WTC11 (cell line): Measurements from ENCODE around the gene POU6F1. TPM values are rescaled to one million over a fixed set of nuclear protein-coding genes. Genes with fewer than 3 reads are reported as not detected.

Source experiments
- ATAC-seq: fragments of 200-7000 bp; cut with Tn5 transposase; 2 replicates; pipeline ENCODE4 v1.10.0; 2021; ENCODE audit warnings: mild to moderate bottlenecking, moderate library complexity
- CTCF ChIA-PET: fragments of 300-600 bp; sonication (Branson Sonifier 250); formaldehyde crosslinking; loops from one replicate; lab custom pipeline; 2021; ENCODE audit warnings: antibody characterized with exemption; lab: Charles Lee
- POLR2A ChIA-PET: fragments of 350-600 bp; sonication (Branson Sonifier 250); formaldehyde crosslinking; loops from one replicate; lab custom pipeline; 2021; ENCODE audit warnings: antibody characterized with exemption; lab: Charles Lee
- DNase-seq: peaks from one replicate; pipeline ENCODE4 v3.0.0; 2021; ENCODE audit warnings: low spot score
- H3K27ac Mint-ChIP-seq: 2 replicates; pipeline ENCODE4 v1.8.0; 2021; ENCODE audit warnings: mixed read lengths
- H3K27me3 Mint-ChIP-seq: 2 replicates; pipeline ENCODE4 v1.8.0; 2021; ENCODE audit warnings: low read depth, mild to moderate bottlenecking, moderate library complexity, mixed read lengths
- H3K36me3 Mint-ChIP-seq: 2 replicates; pipeline ENCODE4 v1.8.0; 2021; ENCODE audit warnings: mixed read lengths
- H3K4me1 Mint-ChIP-seq: 2 replicates; pipeline ENCODE4 v1.8.0; 2022; ENCODE audit warnings: mixed read lengths
- H3K4me3 Mint-ChIP-seq: 2 replicates; pipeline ENCODE4 v1.8.0; 2021; ENCODE audit warnings: mild to moderate bottlenecking, moderate library complexity, mixed read lengths
- H3K9me3 Mint-ChIP-seq: 2 replicates; pipeline ENCODE4 v1.8.0; 2021; ENCODE audit warnings: mixed read lengths
- ATF1 ChIP-seq: sonication (generic); formaldehyde crosslinking; IDR thresholded peaks from 2 replicates; pipeline ENCODE4 v1.8.1; 2023; ENCODE audit warnings: mild to moderate bottlenecking, moderate library complexity, missing genetic modification reagents
- ESRRA ChIP-seq: sonication (generic); formaldehyde crosslinking; IDR thresholded peaks from 2 replicates; pipeline ENCODE4 v1.8.1; 2022; ENCODE audit warnings: mild to moderate bottlenecking, missing genetic modification reagents, borderline replicate concordance
- ETV6 ChIP-seq: sonication (generic); formaldehyde crosslinking; IDR thresholded peaks from 2 replicates; pipeline ENCODE4 v1.8.1; 2022; ENCODE audit warnings: mild to moderate bottlenecking, missing genetic modification reagents
- GRHL2 ChIP-seq: fragments of 250-450 bp; sonication (Bioruptor Pico); IDR thresholded peaks from 2 replicates; pipeline ENCODE4 v1.8.0; 2022; ENCODE audit warnings: mild to moderate bottlenecking, moderate library complexity; ENCODE audit not compliant: insufficient replicate concordance, severe bottlenecking
- JAZF1 ChIP-seq: fragments of 250-450 bp; sonication (Bioruptor Pico); IDR thresholded peaks from 2 replicates; pipeline ENCODE4 v1.9.0; 2021; ENCODE audit warnings: moderate library complexity, mild to moderate bottlenecking, inconsistent platforms
- JUN ChIP-seq: sonication (generic); formaldehyde crosslinking; IDR thresholded peaks from 2 replicates; pipeline ENCODE4 v1.8.0; 2023; ENCODE audit warnings: mild to moderate bottlenecking, missing genetic modification reagents
- KAT7 ChIP-seq: sonication (generic); formaldehyde crosslinking; IDR thresholded peaks from 2 replicates; pipeline ENCODE4 v1.8.1; 2023; ENCODE audit warnings: missing genetic modification reagents, mild to moderate bottlenecking, borderline replicate concordance
- NR1H2 ChIP-seq: sonication (generic); formaldehyde crosslinking; IDR thresholded peaks from 2 replicates; pipeline ENCODE4 v1.9.0; 2021; ENCODE audit warnings: mild to moderate bottlenecking, moderate library complexity, missing genetic modification reagents
- NR3C1 ChIP-seq: sonication (generic); formaldehyde crosslinking; conservative IDR thresholded peaks from 2 replicates; pipeline ENCODE4 v1.8.1; 2023; ENCODE audit warnings: low read depth, mild to moderate bottlenecking, missing genetic modification reagents
- RORB ChIP-seq: fragments of 250-450 bp; sonication (Bioruptor Pico); IDR thresholded peaks from 2 replicates; pipeline ENCODE4 v1.9.0; 2021; ENCODE audit warnings: mild to moderate bottlenecking
- SMAD4 ChIP-seq: sonication (generic); formaldehyde crosslinking; IDR thresholded peaks from 2 replicates; pipeline ENCODE4 v1.8.0; 2022; ENCODE audit warnings: mild to moderate bottlenecking, missing genetic modification reagents
- TCF7 ChIP-seq: sonication (generic); formaldehyde crosslinking; IDR thresholded peaks from 2 replicates; pipeline ENCODE4 v1.8.0; 2022; ENCODE audit warnings: mild to moderate bottlenecking, low read depth, missing genetic modification reagents, moderate library complexity
- ZNF138 ChIP-seq: sonication (generic); formaldehyde crosslinking; conservative IDR thresholded peaks from 2 replicates; pipeline ENCODE4 v1.8.1; 2022; ENCODE audit warnings: mild to moderate bottlenecking, moderate library complexity, missing genetic modification reagents
- ZNF317 ChIP-seq: sonication (generic); formaldehyde crosslinking; IDR thresholded peaks from 2 replicates; pipeline ENCODE4 v1.8.1; 2023; ENCODE audit warnings: low read depth, mild to moderate bottlenecking, moderate library complexity, missing genetic modification reagents, borderline replicate concordance
- total RNA-seq: library from RNA; stranded (reverse); gene quantifications from 3 replicates; pipeline ENCODE4 v1.2.3, GENCODE V29; 2021
- TF ChIP-seq, protein P1 (sequence below): sonication (generic); formaldehyde crosslinking; IDR thresholded peaks from 2 replicates; pipeline ENCODE4 v1.8.1; 2022; ENCODE audit warnings: low read depth, mild to moderate bottlenecking, moderate library complexity, missing genetic modification reagents, borderline replicate concordance
- TF ChIP-seq, protein P2 (sequence below): sonication (generic); formaldehyde crosslinking; IDR thresholded peaks from 2 replicates; pipeline ENCODE4 v1.8.1; 2023; ENCODE audit warnings: mild to moderate bottlenecking, missing genetic modification reagents, borderline replicate concordance
- TF ChIP-seq, protein P3 (sequence below): sonication (generic); formaldehyde crosslinking; IDR thresholded peaks from 2 replicates; pipeline ENCODE4 v1.8.0; 2023; ENCODE audit warnings: missing genetic modification reagents
- TF ChIP-seq, protein P4 (sequence below): sonication (generic); formaldehyde crosslinking; conservative IDR thresholded peaks from 2 replicates; pipeline ENCODE4 v1.8.1; 2023; ENCODE audit warnings: mild to moderate bottlenecking, low read depth, missing genetic modification reagents, moderate library complexity
- TF ChIP-seq, protein P5 (sequence below): sonication (generic); formaldehyde crosslinking; IDR thresholded peaks from 2 replicates; pipeline ENCODE4 v1.8.0; 2022; ENCODE audit warnings: mild to moderate bottlenecking, missing genetic modification reagents
- TF ChIP-seq, protein P6 (sequence below): fragments of 250-450 bp; sonication (Bioruptor Pico); conservative IDR thresholded peaks from 2 replicates; pipeline ENCODE4 v1.9.0; 2021; ENCODE audit warnings: mild to moderate bottlenecking
- TF ChIP-seq, protein P7 (sequence below): sonication (generic); formaldehyde crosslinking; IDR thresholded peaks from 2 replicates; pipeline ENCODE4 v1.8.1; 2023; ENCODE audit warnings: mild to moderate bottlenecking, missing genetic modification reagents, moderate library complexity
- TF ChIP-seq, protein P8 (sequence below): fragments of 250-450 bp; sonication (Bioruptor Pico); IDR thresholded peaks from 2 replicates; pipeline ENCODE4 v1.9.0; 2021; ENCODE audit warnings: mild to moderate bottlenecking

Gene POU6F1
- total RNA-seq, 1 experiment from 2014 or later, result 10.2 TPM

DNA sequence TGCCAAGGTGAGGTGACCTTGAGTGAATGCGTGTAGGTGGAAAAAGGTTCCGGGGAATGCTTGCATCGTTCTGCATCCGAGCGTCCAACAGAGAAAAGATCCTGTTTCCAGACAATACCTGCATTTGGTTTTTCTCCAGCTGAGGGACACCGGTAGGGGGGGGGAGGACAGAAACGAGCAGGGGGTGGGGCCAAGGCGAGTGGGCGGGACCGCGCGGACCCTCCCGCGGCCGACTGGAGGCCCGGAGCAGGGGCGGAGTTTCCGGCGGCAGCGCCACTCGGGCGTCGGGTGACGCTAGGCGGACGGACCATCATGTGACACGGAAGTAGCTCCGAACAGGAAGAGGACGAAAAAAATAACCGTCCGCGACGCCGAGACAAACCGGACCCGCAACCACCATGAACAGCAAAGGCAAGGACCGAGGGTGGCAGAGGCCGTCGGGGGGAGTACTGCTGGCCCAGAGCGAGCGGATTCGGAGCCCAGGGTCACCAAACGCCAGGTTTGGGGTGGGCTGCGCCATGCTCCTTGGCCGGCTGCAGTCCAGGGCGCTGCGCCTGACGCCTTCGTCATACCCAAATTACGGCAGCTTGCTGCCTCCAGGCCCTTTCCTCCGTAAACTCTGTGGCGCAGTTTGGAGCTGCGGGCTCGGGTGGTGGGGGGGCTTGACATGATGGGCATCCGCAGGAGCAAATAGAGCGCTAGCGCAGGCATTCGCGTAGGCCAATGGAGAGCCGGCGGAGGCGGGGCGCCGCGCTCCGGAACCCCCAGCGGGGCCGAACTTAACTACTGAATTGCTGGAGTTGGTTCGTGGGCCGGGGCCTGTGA, 20.9 kb upstream of the POU6F1 start, which contains the start of gene DAZAP2:
TSS of gene DAZAP2 (plus strand) at position 317 of the 825 bp plus-strand sequence. CDS start at position 399, 82 bp downstream.
- peak within 1 kb of the TSS; percentile 99 for H3K27ac Mint-ChIP-seq
- no peaks in the 10 kb centered on the region for H3K27me3 Mint-ChIP-seq
- H3K9me3 Mint-ChIP-seq, result no peaks in the 10 kb centered on the region
- DNase-seq, result peak; percentile 97
- peak within 1 kb of the TSS; percentile 95 for H3K4me3 Mint-ChIP-seq
- POLR2A ChIA-PET, result interaction anchor here (0.5 to 1.8 kb wide), 10 partner anchors 8 to 162 kb away, joined by 3 to 19 read pairs (median 4); partner anchors contain the start of genes CSRNP2, GALNT6 and POU6F1
- peak; percentile 94 for ATAC-seq
- CTCF ChIA-PET, result interaction anchor here (0.6 to 1.7 kb wide), 8 partner anchors 9 to 474 kb away, joined by 3 to 23 read pairs (median 5); partner anchors contain the start of gene POU6F1
- peaks cover 10% of the 10 kb centered on the region for H3K4me1 Mint-ChIP-seq
- H3K36me3 Mint-ChIP-seq, result peaks cover 30% of the 10 kb centered on the region
- TF ChIP-seq GRHL2, result no peak
- TF ChIP-seq, protein P1, sequence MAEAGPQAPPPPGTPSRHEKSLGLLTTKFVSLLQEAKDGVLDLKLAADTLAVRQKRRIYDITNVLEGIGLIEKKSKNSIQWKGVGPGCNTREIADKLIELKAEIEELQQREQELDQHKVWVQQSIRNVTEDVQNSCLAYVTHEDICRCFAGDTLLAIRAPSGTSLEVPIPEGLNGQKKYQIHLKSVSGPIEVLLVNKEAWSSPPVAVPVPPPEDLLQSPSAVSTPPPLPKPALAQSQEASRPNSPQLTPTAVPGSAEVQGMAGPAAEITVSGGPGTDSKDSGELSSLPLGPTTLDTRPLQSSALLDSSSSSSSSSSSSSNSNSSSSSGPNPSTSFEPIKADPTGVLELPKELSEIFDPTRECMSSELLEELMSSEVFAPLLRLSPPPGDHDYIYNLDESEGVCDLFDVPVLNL (CRISPR knock-in tag), result no peak
- TF ChIP-seq TCF7 (CRISPR knock-in tag), result no peak
- TF ChIP-seq NR3C1, result no peak
- TF ChIP-seq ZNF317 (CRISPR knock-in tag), result no peak
- no peak for TF ChIP-seq KAT7 (CRISPR knock-in tag)
- TF ChIP-seq, protein P2, sequence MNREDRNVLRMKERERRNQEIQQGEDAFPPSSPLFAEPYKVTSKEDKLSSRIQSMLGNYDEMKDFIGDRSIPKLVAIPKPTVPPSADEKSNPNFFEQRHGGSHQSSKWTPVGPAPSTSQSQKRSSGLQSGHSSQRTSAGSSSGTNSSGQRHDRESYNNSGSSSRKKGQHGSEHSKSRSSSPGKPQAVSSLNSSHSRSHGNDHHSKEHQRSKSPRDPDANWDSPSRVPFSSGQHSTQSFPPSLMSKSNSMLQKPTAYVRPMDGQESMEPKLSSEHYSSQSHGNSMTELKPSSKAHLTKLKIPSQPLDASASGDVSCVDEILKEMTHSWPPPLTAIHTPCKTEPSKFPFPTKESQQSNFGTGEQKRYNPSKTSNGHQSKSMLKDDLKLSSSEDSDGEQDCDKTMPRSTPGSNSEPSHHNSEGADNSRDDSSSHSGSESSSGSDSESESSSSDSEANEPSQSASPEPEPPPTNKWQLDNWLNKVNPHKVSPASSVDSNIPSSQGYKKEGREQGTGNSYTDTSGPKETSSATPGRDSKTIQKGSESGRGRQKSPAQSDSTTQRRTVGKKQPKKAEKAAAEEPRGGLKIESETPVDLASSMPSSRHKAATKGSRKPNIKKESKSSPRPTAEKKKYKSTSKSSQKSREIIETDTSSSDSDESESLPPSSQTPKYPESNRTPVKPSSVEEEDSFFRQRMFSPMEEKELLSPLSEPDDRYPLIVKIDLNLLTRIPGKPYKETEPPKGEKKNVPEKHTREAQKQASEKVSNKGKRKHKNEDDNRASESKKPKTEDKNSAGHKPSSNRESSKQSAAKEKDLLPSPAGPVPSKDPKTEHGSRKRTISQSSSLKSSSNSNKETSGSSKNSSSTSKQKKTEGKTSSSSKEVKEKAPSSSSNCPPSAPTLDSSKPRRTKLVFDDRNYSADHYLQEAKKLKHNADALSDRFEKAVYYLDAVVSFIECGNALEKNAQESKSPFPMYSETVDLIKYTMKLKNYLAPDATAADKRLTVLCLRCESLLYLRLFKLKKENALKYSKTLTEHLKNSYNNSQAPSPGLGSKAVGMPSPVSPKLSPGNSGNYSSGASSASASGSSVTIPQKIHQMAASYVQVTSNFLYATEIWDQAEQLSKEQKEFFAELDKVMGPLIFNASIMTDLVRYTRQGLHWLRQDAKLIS (CRISPR knock-in tag), result no peak
- 0 out of 2 replicates have a peak, but pooled peaks have one; percentile 66 for TF ChIP-seq ETV6 (CRISPR knock-in tag)
- no peak for TF ChIP-seq ATF1 (CRISPR knock-in tag)
- TF ChIP-seq, protein P3, sequence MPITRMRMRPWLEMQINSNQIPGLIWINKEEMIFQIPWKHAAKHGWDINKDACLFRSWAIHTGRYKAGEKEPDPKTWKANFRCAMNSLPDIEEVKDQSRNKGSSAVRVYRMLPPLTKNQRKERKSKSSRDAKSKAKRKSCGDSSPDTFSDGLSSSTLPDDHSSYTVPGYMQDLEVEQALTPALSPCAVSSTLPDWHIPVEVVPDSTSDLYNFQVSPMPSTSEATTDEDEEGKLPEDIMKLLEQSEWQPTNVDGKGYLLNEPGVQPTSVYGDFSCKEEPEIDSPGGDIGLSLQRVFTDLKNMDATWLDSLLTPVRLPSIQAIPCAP (CRISPR knock-in tag), result no peak
- TF ChIP-seq, protein P4, sequence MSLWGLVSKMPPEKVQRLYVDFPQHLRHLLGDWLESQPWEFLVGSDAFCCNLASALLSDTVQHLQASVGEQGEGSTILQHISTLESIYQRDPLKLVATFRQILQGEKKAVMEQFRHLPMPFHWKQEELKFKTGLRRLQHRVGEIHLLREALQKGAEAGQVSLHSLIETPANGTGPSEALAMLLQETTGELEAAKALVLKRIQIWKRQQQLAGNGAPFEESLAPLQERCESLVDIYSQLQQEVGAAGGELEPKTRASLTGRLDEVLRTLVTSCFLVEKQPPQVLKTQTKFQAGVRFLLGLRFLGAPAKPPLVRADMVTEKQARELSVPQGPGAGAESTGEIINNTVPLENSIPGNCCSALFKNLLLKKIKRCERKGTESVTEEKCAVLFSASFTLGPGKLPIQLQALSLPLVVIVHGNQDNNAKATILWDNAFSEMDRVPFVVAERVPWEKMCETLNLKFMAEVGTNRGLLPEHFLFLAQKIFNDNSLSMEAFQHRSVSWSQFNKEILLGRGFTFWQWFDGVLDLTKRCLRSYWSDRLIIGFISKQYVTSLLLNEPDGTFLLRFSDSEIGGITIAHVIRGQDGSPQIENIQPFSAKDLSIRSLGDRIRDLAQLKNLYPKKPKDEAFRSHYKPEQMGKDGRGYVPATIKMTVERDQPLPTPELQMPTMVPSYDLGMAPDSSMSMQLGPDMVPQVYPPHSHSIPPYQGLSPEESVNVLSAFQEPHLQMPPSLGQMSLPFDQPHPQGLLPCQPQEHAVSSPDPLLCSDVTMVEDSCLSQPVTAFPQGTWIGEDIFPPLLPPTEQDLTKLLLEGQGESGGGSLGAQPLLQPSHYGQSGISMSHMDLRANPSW (CRISPR knock-in tag), result no peak
- TF ChIP-seq, protein P5, sequence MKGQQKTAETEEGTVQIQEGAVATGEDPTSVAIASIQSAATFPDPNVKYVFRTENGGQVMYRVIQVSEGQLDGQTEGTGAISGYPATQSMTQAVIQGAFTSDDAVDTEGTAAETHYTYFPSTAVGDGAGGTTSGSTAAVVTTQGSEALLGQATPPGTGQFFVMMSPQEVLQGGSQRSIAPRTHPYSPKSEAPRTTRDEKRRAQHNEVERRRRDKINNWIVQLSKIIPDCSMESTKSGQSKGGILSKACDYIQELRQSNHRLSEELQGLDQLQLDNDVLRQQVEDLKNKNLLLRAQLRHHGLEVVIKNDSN (CRISPR knock-in tag), result peak; percentile 95
- no peak for TF ChIP-seq JAZF1 (CRISPR knock-in tag)
- TF ChIP-seq, protein P6, sequence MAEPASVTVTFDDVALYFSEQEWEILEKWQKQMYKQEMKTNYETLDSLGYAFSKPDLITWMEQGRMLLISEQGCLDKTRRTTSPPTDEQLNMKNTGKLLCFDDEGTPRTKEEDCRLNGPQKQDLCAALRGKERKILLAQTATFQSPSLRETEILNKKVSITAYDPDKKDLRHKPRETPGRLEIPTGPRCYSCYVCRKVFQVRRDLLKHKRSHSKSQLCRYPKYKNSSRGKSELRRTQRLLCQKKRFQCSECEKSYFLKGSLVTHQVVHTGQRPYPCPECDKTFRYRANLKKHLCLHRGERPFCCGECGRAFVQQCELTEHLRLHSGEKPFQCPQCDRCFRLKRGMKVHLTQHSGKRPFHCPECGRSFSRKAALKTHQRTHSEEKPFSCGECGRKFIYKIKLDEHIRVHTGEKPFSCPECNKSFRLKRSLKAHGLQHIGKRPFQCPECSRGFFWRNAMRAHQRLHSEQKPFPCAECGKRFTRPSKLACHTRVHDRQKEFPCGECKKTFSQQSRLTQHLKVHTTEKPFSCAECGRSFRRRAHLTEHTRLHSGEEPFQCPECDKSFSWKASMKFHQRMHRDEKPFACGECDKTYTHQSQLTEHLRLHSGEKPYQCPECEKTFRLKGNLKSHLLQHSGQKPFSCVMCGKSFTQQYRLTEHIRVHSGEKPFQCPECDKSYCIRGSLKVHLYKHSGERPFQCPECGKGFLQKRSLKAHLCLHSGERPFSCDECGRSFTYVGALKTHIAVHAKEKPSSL, result no peak
- 0 out of 2 replicates have a peak, but pooled peaks have one; percentile 36 for TF ChIP-seq JUN (CRISPR knock-in tag)
- TF ChIP-seq SMAD4, result no peak
- TF ChIP-seq NR1H2, result no peak
- TF ChIP-seq, protein P7, sequence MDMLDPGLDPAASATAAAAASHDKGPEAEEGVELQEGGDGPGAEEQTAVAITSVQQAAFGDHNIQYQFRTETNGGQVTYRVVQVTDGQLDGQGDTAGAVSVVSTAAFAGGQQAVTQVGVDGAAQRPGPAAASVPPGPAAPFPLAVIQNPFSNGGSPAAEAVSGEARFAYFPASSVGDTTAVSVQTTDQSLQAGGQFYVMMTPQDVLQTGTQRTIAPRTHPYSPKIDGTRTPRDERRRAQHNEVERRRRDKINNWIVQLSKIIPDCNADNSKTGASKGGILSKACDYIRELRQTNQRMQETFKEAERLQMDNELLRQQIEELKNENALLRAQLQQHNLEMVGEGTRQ (CRISPR knock-in tag), result peak; percentile 97
- no peak for TF ChIP-seq ESRRA (CRISPR knock-in tag)
- TF ChIP-seq ZNF138 (CRISPR knock-in tag), result no peak
- no peak for TF ChIP-seq RORB
- TF ChIP-seq, protein P8, sequence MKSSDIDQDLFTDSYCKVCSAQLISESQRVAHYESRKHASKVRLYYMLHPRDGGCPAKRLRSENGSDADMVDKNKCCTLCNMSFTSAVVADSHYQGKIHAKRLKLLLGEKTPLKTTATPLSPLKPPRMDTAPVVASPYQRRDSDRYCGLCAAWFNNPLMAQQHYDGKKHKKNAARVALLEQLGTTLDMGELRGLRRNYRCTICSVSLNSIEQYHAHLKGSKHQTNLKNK (CRISPR knock-in tag), result no peak
